ENCODE data around the gene NDUFB11. TPM values are rescaled to one million over a fixed set of nuclear protein-coding genes. Genes with fewer than 3 reads are reported as not detected.

NDUFB11 gene
- total RNA-seq, 1 donor from 2014 or later = 63.8 TPM

Small RNA genes within 50 kb of the gene (small RNA-seq; reads per million reads assigned to genes)
- gene RNU12-2P = not detected

Other genes with a start within 250 kb of the NDUFB11 start
- 5.2 TPM for gene JADE3, start 232.3 kb downstream of the NDUFB11 start, total RNA-seq
- 4.7 TPM for gene RGN, start 66.3 kb downstream of the NDUFB11 start, total RNA-seq
- gene RBM10, start 519 bp upstream of the NDUFB11 start, total RNA-seq = 32.4 TPM
- gene UBA1, start 49.1 kb upstream of the NDUFB11 start, total RNA-seq = 168 TPM
- 73.9 TPM for gene CDK16, start 74.0 kb upstream of the NDUFB11 start, total RNA-seq
- gene USP11, start 88.3 kb upstream of the NDUFB11 start, total RNA-seq = 72.4 TPM
- gene ZNF157, start 225.9 kb upstream of the NDUFB11 start, total RNA-seq = not detected

Measured in vagina (tissue), 1 donor.